ENCODE measurements around the gene CEBPA. TPM values are rescaled to one million over a fixed set of nuclear protein-coding genes. Genes with fewer than 3 reads are reported as not detected.

The CEBPA gene
- total and polyA plus RNA-seq, 10 of the 15 experiments (the other 5 are each of a cell fraction or from before 2014, with no cell fraction given), result 0.04 to 0.36 (median 0.13) TPM; not detected in 4

DNA sequence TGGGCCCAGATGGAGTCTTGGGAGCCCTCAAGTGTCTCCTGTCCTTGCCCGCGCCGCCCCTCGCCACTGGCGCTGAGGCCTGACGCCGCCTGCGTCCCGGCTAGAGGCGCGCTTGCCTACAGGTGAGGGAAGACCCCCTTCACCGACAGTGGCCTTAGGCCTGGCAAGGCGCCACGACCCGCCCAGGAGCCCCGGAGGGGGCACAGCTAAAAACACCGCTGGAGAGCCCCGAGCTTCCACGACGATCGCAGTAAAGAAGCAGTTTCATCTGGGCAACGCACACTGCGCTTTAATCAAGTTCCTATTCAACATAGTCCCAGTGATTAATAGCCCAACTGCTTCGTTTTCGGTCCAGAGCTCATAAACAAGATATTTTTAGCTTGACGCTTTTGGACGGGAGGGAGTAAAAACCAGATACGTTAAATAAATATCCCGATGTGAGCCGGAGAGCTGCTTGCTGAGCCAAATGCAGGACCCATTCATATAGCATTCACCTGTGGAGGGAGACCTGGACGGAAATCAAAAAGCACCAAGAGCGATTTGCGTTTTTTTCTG, 1.5 kb upstream of the CEBPA start:
- 27% methylated on average over 30 of the region's 33 CpGs for WGBS (ENCODE audit: insufficient coverage, insufficient replicate concordance, low lambda C conversion rate, missing lambda C conversion rate)
- ChIA-PET RAD21 (ENCODE audit: unreplicated experiment) (no interaction called here), CTCF (no interaction called here), POLR2A (no interaction called here), SMC1A (ENCODE audit: uncharacterized antibody, unreplicated experiment) (no interaction called here)
- no peak overlapping the region for H3K27ac ChIP-seq (ENCODE audit: control insufficient read depth, insufficient read depth)
- peaks cover 6 to 11% of the 10 kb centered on the region in 2 experiments; a peak in 3 of 4 replicates for H3K27me3 ChIP-seq (replicated peaks in 1 of 2; ENCODE audit: control insufficient read depth in 2 of 2, insufficient read depth in 2 of 2, low read length in 1 of 2)
- ATAC-seq (no peak), FAIRE-seq (no peak), DNase-seq (ENCODE audit: low read depth, low spot score) (no peak)
- in situ Hi-C loops (cut with MboI), result no loop called here
- peak overlapping the region; percentile 10; the same call in 1 of the 2 replicates for H2AFZ ChIP-seq (ENCODE audit: control insufficient read depth, low read depth, low read length)
- TF ChIP-seq NR2F1 (conservative IDR thresholded peaks at IDR 0.05), result no peak
- H3K4me1 ChIP-seq (ENCODE audit: control insufficient read depth, insufficient read depth, low read length), result peaks cover 3% of the 10 kb centered on the region; the same call in 1 of the 2 replicates
- no peaks in the 10 kb centered on the region for H3K79me2 ChIP-seq (ENCODE audit: control insufficient read depth, insufficient read depth, low read length)
- H4K20me1 ChIP-seq (ENCODE audit: control insufficient read depth, insufficient read depth), result no peaks in the 10 kb centered on the region
- H3K9ac ChIP-seq (ENCODE audit: control insufficient read depth, insufficient read depth, low read length), result no peak overlapping the region
- BruUV-seq (replicated peaks), result no TSS peak
- intact Hi-C loops (cut with micrococcal nuclease; ENCODE audit: unreplicated experiment), result no loop called here
- peak overlapping the region; percentile 83 for H3K4me2 ChIP-seq (ENCODE audit: control insufficient read depth, insufficient read depth)
- H3K9me3 ChIP-seq (replicated peaks; ENCODE audit: control insufficient read depth, insufficient read depth, low read length), result no peaks in the 10 kb centered on the region; the same call in 2 of the 3 replicates
- H3K36me3 ChIP-seq (ENCODE audit: control insufficient read depth in 2 of 2, insufficient read depth in 2 of 2, low read length in 1 of 2), result no peaks in the 10 kb centered on the region
- H3K4me3 ChIP-seq, result no peak overlapping the region

DNA sequence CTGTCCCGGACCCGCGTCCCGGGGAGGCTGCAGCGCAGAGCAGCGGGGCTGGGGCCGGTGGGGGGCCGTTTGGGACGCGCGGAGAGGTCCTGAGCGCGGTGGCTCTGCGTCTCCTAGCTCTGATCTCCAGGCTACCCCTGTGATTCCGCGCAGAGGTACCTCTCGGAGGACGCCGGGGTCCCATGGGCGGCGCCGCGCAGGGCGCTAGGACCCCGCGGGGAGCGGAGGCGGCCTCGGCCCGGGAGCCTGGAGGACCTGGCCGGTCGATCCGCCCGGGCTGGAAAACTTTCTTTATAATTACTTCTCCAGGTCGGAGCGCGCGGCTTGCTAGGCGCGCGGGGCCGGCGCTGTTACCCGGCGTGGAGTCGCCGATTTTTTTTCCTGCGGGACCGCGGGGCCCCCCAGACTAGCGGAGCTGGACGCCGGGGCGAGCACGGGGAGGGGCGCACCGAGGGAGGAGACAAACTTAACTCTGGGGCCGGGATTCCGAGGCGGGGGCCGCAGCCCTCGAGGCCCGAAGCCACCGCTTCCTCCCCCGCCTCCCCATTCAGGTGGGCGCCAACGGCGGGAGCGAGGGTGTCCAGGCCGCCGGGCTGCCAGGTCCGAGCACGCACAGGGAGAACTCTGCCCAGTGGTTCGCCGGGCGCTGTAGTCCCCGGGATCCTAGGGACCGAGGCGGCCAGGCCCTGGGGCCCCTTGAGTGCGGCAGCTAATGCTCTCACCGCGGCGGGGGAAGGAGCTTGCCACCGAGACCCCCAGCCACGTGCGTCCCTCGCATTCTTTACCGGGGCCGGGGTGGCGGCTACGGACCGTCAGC, 848 bp upstream of the CEBPA start:
- ChIA-PET SMC1A (ENCODE audit: uncharacterized antibody, unreplicated experiment) (no interaction called here), POLR2A (no interaction called here), CTCF (interaction anchor here (0.6 to 0.9 kb wide), 2 partner anchors 10 to 67 kb away, joined by 3 read pairs; no protein-coding TSS in a partner anchor), RAD21 (ENCODE audit: unreplicated experiment) (no interaction called here)
- BruUV-seq (replicated peaks), result no TSS peak
- Histone ChIP-seq H3K4me1 (ENCODE audit: control insufficient read depth, insufficient read depth, low read length) (peaks cover 3% of the 10 kb centered on the region; the same call in 1 of the 2 replicates), H3K27me3 (replicated peaks in 1 of 2; ENCODE audit: control insufficient read depth in 2 of 2, insufficient read depth in 2 of 2, low read length in 1 of 2) (peaks cover 6 to 11% of the 10 kb centered on the region in 2 experiments; a peak in 3 of 4 replicates), H2AFZ (ENCODE audit: control insufficient read depth, low read depth, low read length) (peak overlapping the region; percentile 48), H3K4me3 (peak overlapping the region; percentile 70), H3K4me2 (ENCODE audit: control insufficient read depth, insufficient read depth) (peak overlapping the region; percentile 83), H4K20me1 (ENCODE audit: control insufficient read depth, insufficient read depth) (no peaks in the 10 kb centered on the region), H3K36me3 (ENCODE audit: control insufficient read depth in 2 of 2, insufficient read depth in 2 of 2, low read length in 1 of 2) (no peaks in the 10 kb centered on the region), H3K9ac (ENCODE audit: control insufficient read depth, insufficient read depth, low read length) (peak overlapping the region; percentile 12; the same call in 1 of the 2 replicates), H3K79me2 (ENCODE audit: control insufficient read depth, insufficient read depth, low read length) (no peaks in the 10 kb centered on the region), H3K9me3 (replicated peaks; ENCODE audit: control insufficient read depth, insufficient read depth, low read length) (no peaks in the 10 kb centered on the region), H3K27ac (ENCODE audit: control insufficient read depth, insufficient read depth) (no peak overlapping the region)
- ATAC-seq (peak; percentile 28), DNase-seq (ENCODE audit: low read depth, low spot score) (no peak), FAIRE-seq (no peak)
- TF ChIP-seq CHD1 (IDR thresholded peaks at IDR 0.05; ENCODE audit: low read depth, low read length) (no peak), JUNB (IDR thresholded peaks at IDR 0.05) (no peak), HDAC6 (IDR thresholded peaks at IDR 0.05; ENCODE audit: unreplicated experiment) (peak; percentile 71), BCL11A (IDR thresholded peaks at IDR 0.05; ENCODE audit: low read depth, low read length) (no peak), EGR1 (IDR thresholded peaks at IDR 0.05; ENCODE audit: borderline replicate concordance in 1 of 2, low read depth in 2 of 2, low read length in 2 of 2) (peak in 1 of 2 experiments; percentile 62; a peak in 1 of 3 replicates), SUZ12 (IDR thresholded peaks at IDR 0.05; ENCODE audit: unreplicated experiment) (peak; percentile 13)
- intact Hi-C loops (cut with micrococcal nuclease; ENCODE audit: unreplicated experiment) (no loop called here), in situ Hi-C loops (cut with MboI) (no loop called here)
- WGBS (ENCODE audit: insufficient coverage, insufficient replicate concordance, low lambda C conversion rate, missing lambda C conversion rate), result 10% methylated on average over 77 of the region's 92 CpGs

Data from GM12878 (cell line).